Cardiac fibroblast (primary cell): ENCODE results near the gene RNF150.

Experiments used
- DNase-seq, 2 donors: peaks; one replicate each; pipeline versions ENCODE4 v3.0.0 to v3.0.0-alpha.2; 2010; ENCODE audit warnings: low read depth in 2 of 2
- H3K4me3 ChIP-seq, 2 donors: replicated peaks in 1 of 2; 1 replicate in 1 of 2; 2 replicates in 1 of 2; pipeline ENCODE4 v1.5.1; 2011; ENCODE audit warnings: low read depth in 2 of 2, low read length in 2 of 2, mild to moderate bottlenecking in 2 of 2, moderate library complexity in 1 of 2
- CTCF ChIP-seq: IDR thresholded peaks from one replicate; pipeline ENCODE4 v1.5.1; 2011; ENCODE audit warnings: low read depth, mild to moderate bottlenecking, low read length, inconsistent platforms

The RNF150 gene

DNA sequence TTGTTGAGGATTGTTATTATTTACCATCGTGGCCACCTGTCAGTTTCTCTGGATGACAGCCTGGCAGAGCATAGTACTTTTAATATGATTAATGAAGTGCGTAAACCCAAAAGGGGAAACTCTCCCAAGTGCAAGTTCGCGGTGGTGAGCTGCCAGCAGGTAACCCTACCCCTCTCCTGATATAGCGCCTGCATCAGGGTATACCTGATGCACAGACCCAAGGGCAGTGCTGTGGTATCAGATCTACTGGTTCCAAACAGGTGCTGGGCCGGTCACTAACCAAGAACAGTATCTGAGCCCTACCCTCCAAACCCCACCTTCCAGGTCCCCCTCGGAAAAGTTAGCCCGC is 1.6 kb downstream of the RNF150 start:
- TF ChIP-seq CTCF: no peak
- peak overlapping the region; percentile 65 to 68 for H3K4me3 ChIP-seq
- DNase-seq: no peak

DNA sequence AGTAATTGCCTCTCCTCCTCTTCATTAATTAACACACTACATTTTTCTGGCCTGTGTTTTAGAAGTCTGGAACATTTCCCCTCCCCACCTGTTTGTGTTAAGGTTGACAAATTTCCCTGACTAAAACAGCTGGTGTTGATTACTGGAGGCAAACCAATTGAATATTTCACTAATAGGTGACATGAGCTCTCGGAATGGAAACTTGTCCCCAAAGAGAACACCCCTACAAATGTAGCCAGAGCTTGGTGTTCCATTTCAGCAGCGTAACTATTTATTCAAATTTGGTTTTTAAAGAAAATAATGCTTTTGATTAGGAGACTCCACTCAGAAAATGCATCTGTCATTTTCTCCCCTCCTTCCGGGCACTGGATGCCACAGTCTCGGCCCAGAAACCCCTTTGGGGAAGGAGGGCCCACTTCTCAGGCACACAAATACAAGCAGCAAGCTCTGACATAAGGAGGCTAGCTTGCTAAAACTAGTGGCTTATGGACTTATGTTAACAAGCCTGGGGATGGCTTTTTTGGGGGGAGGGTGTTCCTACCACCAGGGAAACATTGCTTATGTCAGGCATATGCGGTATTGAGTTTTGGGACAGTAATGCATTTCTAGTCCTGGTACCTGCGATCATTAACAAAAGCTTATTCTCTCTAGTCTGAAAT is 2.2 kb downstream of the RNF150 start:
- peak overlapping the region in 1 of 2 donors; percentile 68 for H3K4me3 ChIP-seq
- TF ChIP-seq CTCF: no peak
- DNase-seq: no peak

DNA sequence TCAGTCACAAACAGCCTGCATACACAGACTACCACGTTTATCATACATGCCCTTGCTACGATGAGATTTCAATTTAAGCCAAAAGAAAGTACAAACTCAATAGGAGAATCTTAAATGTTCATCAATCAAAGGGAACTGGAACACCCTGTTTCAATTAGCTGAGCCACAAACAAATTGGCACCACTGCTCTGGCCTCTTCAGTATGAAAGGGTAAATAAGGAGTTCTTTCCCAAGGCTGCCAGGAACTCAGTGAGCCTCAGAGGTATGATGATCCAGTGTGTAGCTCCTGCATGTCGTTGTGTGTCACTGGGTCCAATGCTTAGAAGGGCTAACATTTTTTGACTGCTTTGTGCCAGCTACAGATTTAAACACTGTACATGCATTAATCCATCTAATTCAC is 5.4 kb downstream of the RNF150 start:
- no peak for TF ChIP-seq CTCF
- DNase-seq: no peak
- no peak overlapping the region for H3K4me3 ChIP-seq

DNA sequence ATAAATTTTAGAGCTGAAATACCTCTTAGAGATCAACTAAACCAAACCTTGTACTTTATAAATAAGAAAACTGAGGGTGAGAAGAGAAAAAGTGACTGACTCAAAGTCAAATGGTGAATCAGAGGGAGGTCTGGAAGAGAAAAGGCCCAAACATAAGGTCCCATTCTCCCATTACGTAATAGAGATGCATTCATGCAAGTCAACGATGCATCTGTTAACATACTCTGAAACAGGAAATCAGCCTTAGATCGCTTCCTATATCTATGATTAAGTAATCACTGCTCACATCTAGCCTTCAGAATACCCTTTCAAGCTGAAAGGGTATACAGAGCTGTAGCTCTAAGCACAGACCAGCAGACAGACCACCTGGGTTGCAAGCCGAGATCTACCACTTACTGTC is 6.5 kb downstream of the RNF150 start:
- no peak overlapping the region for H3K4me3 ChIP-seq
- no peak for TF ChIP-seq CTCF
- peak in 1 of 2 donors; percentile 50 for DNase-seq

- no peak overlapping the region for H3K4me3 ChIP-seq
- no peak for TF ChIP-seq CTCF
- DNase-seq: no peak
Observed at GRCh38 chr4:141124224-141124623, 9.0 kb downstream of the RNF150 start.

GRCh38 chr4:141121768-141122454 is 11.4 kb downstream of the RNF150 start:
- no peak for TF ChIP-seq CTCF
- H3K4me3 ChIP-seq: no peak overlapping the region
- DNase-seq: no peak
